Activated T-cell treated with anti-CD3 and anti-CD28 coated beads, Interleukin-2, amount 50 U/mL, for 72 hours (primary cell): Measurements from ENCODE around the gene ANKRD33B. TPM values are rescaled to one million over a fixed set of nuclear protein-coding genes. Genes with fewer than 3 reads are reported as not detected.

ENCODE experiments used
- ATAC-seq, 2 donors: fragments of 150-1000 bp; cut with Tn5 transposase; replicated peaks in 1 of 2; 2 replicates each; pipeline ENCODE4 v1.10.0; 2021; ENCODE audit warnings: moderate library complexity in 2 of 2, mild to moderate bottlenecking in 1 of 2
- DNase-seq, 2 donors: peaks; one replicate each; pipeline ENCODE4 v3.0.0; 2021 to 2022; ENCODE audit warnings: mixed read lengths in 1 of 2
- H3K27ac Mint-ChIP-seq: one replicate; pipeline ENCODE4 v1.8.0; 2022; ENCODE audit warnings: mild to moderate bottlenecking, moderate library complexity, mixed read lengths
- H3K27me3 Mint-ChIP-seq: one replicate; pipeline ENCODE4 v1.8.0; 2022; ENCODE audit warnings: low read depth, mixed read lengths
- H3K36me3 Mint-ChIP-seq, 2 donors: one replicate each; pipeline ENCODE4 v1.8.0; 2022; ENCODE audit warnings: mixed read lengths in 2 of 2, mild to moderate bottlenecking in 1 of 2; ENCODE audit not compliant: insufficient read depth in 2 of 2
- H3K4me1 Mint-ChIP-seq: one replicate; pipeline ENCODE4 v1.8.0; 2022; ENCODE audit warnings: low read depth, mixed read lengths
- H3K4me3 Mint-ChIP-seq, 2 donors: one replicate each; pipeline ENCODE4 v1.8.0; 2022; ENCODE audit warnings: mild to moderate bottlenecking in 2 of 2, mixed read lengths in 2 of 2, moderate library complexity in 2 of 2
- H3K9me3 Mint-ChIP-seq, 2 donors: one replicate each; pipeline ENCODE4 v1.8.0; 2022; ENCODE audit warnings: mixed read lengths in 2 of 2
- total RNA-seq, 2 donors: library from RNA; stranded (reverse); gene quantifications; one replicate each; pipeline ENCODE4 v1.2.3, GENCODE V29; 2022

ANKRD33B gene
- total RNA-seq, 2 donors from 2014 or later: 6.2 to 12.0 TPM

- ATAC-seq (no peak), DNase-seq (no peak)
- H3K4me1 Mint-ChIP-seq: no peaks in the 10 kb centered on the region
These were observed 90.0 kb downstream of the ANKRD33B start for GRCh38 chr5:10653751-10654400.

GRCh38 chr5:10654566-10654965, 90.7 kb downstream of the ANKRD33B start:
- Mint-ChIP-seq H3K36me3 (no peaks in the 10 kb centered on the region), H3K4me1 (no peaks in the 10 kb centered on the region), H3K9me3 (no peaks in the 10 kb centered on the region), H3K4me3 (no peak overlapping the region), H3K27ac (no peak overlapping the region), H3K27me3 (no peaks in the 10 kb centered on the region)
- DNase-seq (no peak), ATAC-seq (no peak)

More at GRCh38 chr5:10653751-10654400, 90.0 kb downstream of the ANKRD33B start:
- H3K27ac Mint-ChIP-seq: no peak overlapping the region
- no peaks in the 10 kb centered on the region for H3K27me3 Mint-ChIP-seq
- H3K9me3 Mint-ChIP-seq: no peaks in the 10 kb centered on the region
- no peak overlapping the region for H3K4me3 Mint-ChIP-seq
- H3K36me3 Mint-ChIP-seq: no peaks in the 10 kb centered on the region

GRCh38 chr5:10655161-10655971, 91.5 kb downstream of the ANKRD33B start:
- no peak overlapping the region for H3K4me3 Mint-ChIP-seq
- H3K36me3 Mint-ChIP-seq: no peaks in the 10 kb centered on the region
- no peaks in the 10 kb centered on the region for H3K9me3 Mint-ChIP-seq
- DNase-seq (no peak), ATAC-seq (no peak)
- H3K4me1 Mint-ChIP-seq: no peaks in the 10 kb centered on the region
- no peak overlapping the region for H3K27ac Mint-ChIP-seq
- H3K27me3 Mint-ChIP-seq: no peaks in the 10 kb centered on the region

GRCh38 chr5:10655972-10656830, 92.3 kb downstream of the ANKRD33B start:
- H3K4me1 Mint-ChIP-seq: no peaks in the 10 kb centered on the region
- H3K27me3 Mint-ChIP-seq: no peaks in the 10 kb centered on the region
- H3K9me3 Mint-ChIP-seq: no peaks in the 10 kb centered on the region
- DNase-seq (no peak), ATAC-seq (no peak)
- no peak overlapping the region for H3K4me3 Mint-ChIP-seq
- no peaks in the 10 kb centered on the region for H3K36me3 Mint-ChIP-seq
- no peak overlapping the region for H3K27ac Mint-ChIP-seq

GRCh38 chr5:10658265-10658664, 94.4 kb downstream of the ANKRD33B start:
- Mint-ChIP-seq H3K27ac (no peak overlapping the region), H3K36me3 (no peaks in the 10 kb centered on the region), H3K27me3 (no peaks in the 10 kb centered on the region), H3K4me3 (no peak overlapping the region), H3K9me3 (no peaks in the 10 kb centered on the region), H3K4me1 (no peaks in the 10 kb centered on the region)
- no peak for ATAC-seq
- no peak for DNase-seq

GRCh38 chr5:10660135-10660534, 96.3 kb downstream of the ANKRD33B start:
- DNase-seq (no peak), ATAC-seq (no peak)
- Mint-ChIP-seq H3K9me3 (no peaks in the 10 kb centered on the region), H3K27me3 (no peaks in the 10 kb centered on the region), H3K27ac (no peak overlapping the region), H3K4me1 (no peaks in the 10 kb centered on the region), H3K36me3 (no peaks in the 10 kb centered on the region), H3K4me3 (no peak overlapping the region)

GRCh38 chr5:10660720-10661387, 97.0 kb downstream of the ANKRD33B start:
- DNase-seq (no peak), ATAC-seq (peak in 1 of 2 donors; percentile 21)
- Mint-ChIP-seq H3K4me1 (no peaks in the 10 kb centered on the region), H3K27me3 (no peaks in the 10 kb centered on the region), H3K36me3 (no peaks in the 10 kb centered on the region), H3K9me3 (no peaks in the 10 kb centered on the region), H3K4me3 (no peak overlapping the region), H3K27ac (no peak overlapping the region)

GRCh38 chr5:10661401-10661800, 97.5 kb downstream of the ANKRD33B start:
- Mint-ChIP-seq H3K36me3 (no peaks in the 10 kb centered on the region), H3K4me3 (no peak overlapping the region), H3K27me3 (no peaks in the 10 kb centered on the region), H3K4me1 (no peaks in the 10 kb centered on the region), H3K9me3 (no peaks in the 10 kb centered on the region), H3K27ac (no peak overlapping the region)
- no peak for DNase-seq
- ATAC-seq: no peak

GRCh38 chr5:10662083-10662482, 98.2 kb downstream of the ANKRD33B start:
- H3K4me1 Mint-ChIP-seq: no peaks in the 10 kb centered on the region
- ATAC-seq (no peak), DNase-seq (no peak)
- no peak overlapping the region for H3K27ac Mint-ChIP-seq
- no peak overlapping the region for H3K4me3 Mint-ChIP-seq
- H3K27me3 Mint-ChIP-seq: no peaks in the 10 kb centered on the region
- no peaks in the 10 kb centered on the region for H3K9me3 Mint-ChIP-seq
- H3K36me3 Mint-ChIP-seq: no peaks in the 10 kb centered on the region

GRCh38 chr5:10662661-10663488, 99.0 kb downstream of the ANKRD33B start:
- no peak overlapping the region for H3K27ac Mint-ChIP-seq
- H3K4me1 Mint-ChIP-seq: no peaks in the 10 kb centered on the region
- H3K4me3 Mint-ChIP-seq: no peak overlapping the region
- ATAC-seq: no peak
- no peaks in the 10 kb centered on the region for H3K36me3 Mint-ChIP-seq
- no peaks in the 10 kb centered on the region for H3K27me3 Mint-ChIP-seq
- no peak for DNase-seq
- H3K9me3 Mint-ChIP-seq: no peaks in the 10 kb centered on the region

- H3K36me3 Mint-ChIP-seq: no peaks in the 10 kb centered on the region
- ATAC-seq: no peak
- no peaks in the 10 kb centered on the region for H3K27me3 Mint-ChIP-seq
- DNase-seq: no peak
- no peaks in the 10 kb centered on the region for H3K9me3 Mint-ChIP-seq
- no peaks in the 10 kb centered on the region for H3K4me1 Mint-ChIP-seq
- no peak overlapping the region for H3K27ac Mint-ChIP-seq
- H3K4me3 Mint-ChIP-seq: no peak overlapping the region
These were observed 99.8 kb downstream of the ANKRD33B start for GRCh38 chr5:10663489-10664179.
